GM23338 (cell line): ENCODE data around the gene USP6NL. TPM values are rescaled to one million over a fixed set of nuclear protein-coding genes. Genes with fewer than 3 reads are reported as not detected.

ENCODE experiments used
- ATAC-seq: fragments of 200-7000 bp; cut with Tn5 transposase; 3 replicates; pipeline ENCODE4 v1.9.1; 2020
- DNase-seq: peaks from one replicate; pipeline ENCODE4 v3.0.0-alpha.2; 2015; ENCODE audit warnings: low spot score
- H2AFZ ChIP-seq: fragments of 200-600 bp; sonication (generic); 2 replicates; pipeline ENCODE4 v1.8.0; 2016; ENCODE audit warnings: antibody characterized with exemption, mild to moderate bottlenecking, moderate library complexity
- H3F3A ChIP-seq: fragments of 200-600 bp; sonication (generic); replicated peaks from 2 replicates; pipeline ENCODE4 v1.8.0; 2017; ENCODE audit warnings: antibody characterized with exemption, mixed run types, low read depth
- H3K27ac ChIP-seq: fragments of 200-600 bp; sonication (generic); 2 replicates; pipeline ENCODE4 v1.6.1; 2016; ENCODE audit warnings: low read depth
- H3K27me3 ChIP-seq: fragments of 200-600 bp; sonication (generic); 2 replicates; pipeline ENCODE4 v1.8.0; 2016; ENCODE audit warnings: mild to moderate bottlenecking, mixed run types, moderate library complexity; ENCODE audit not compliant: insufficient read depth
- H3K36me3 ChIP-seq: fragments of 200-600 bp; sonication (generic); 2 replicates; pipeline ENCODE4 v1.8.0; 2016; ENCODE audit warnings: mild to moderate bottlenecking; ENCODE audit not compliant: insufficient read depth
- H3K4me1 ChIP-seq: fragments of 200-600 bp; sonication (generic); 2 replicates; pipeline ENCODE4 v1.8.0; 2016; ENCODE audit warnings: mild to moderate bottlenecking, moderate library complexity; ENCODE audit not compliant: insufficient read depth
- H3K4me2 ChIP-seq: fragments of 200-600 bp; sonication (generic); 2 replicates; pipeline ENCODE4 v1.7.1; 2017; ENCODE audit warnings: mixed run types
- H3K4me3 ChIP-seq: fragments of 200-600 bp; sonication (generic); 2 replicates; pipeline ENCODE4 v1.6.1; 2016; ENCODE audit warnings: mixed run types
- H3K79me2 ChIP-seq: fragments of 200-600 bp; sonication (generic); replicated peaks from 2 replicates; pipeline ENCODE4 v1.8.0; 2017; ENCODE audit warnings: mild to moderate bottlenecking; ENCODE audit not compliant: insufficient read depth
- H3K9me2 ChIP-seq: fragments of 200-600 bp; sonication (generic); 2 replicates; pipeline ENCODE4 v1.8.0; 2017; ENCODE audit not compliant: insufficient read depth
- H4K20me1 ChIP-seq: fragments of 200-600 bp; sonication (generic); replicated peaks from 2 replicates; pipeline ENCODE4 v1.8.0; 2017; ENCODE audit warnings: mild to moderate bottlenecking; ENCODE audit not compliant: insufficient read depth
- H3K27ac Mint-ChIP-seq: 2 replicates; pipeline ENCODE4 v1.8.0; 2020; ENCODE audit warnings: inconsistent platforms, mild to moderate bottlenecking, moderate library complexity, mixed read lengths
- H3K27me3 Mint-ChIP-seq: 3 replicates; pipeline ENCODE4 v1.8.0; 2022; ENCODE audit warnings: low read depth, mild to moderate bottlenecking, moderate library complexity, mixed read lengths, inconsistent platforms; ENCODE audit not compliant: insufficient read depth, poor library complexity
- H3K36me3 Mint-ChIP-seq: 3 replicates; pipeline ENCODE4 v1.8.0; 2021; ENCODE audit warnings: low read depth, mild to moderate bottlenecking, inconsistent platforms, moderate library complexity, mixed read lengths
- H3K4me1 Mint-ChIP-seq: 3 replicates; pipeline ENCODE4 v1.8.0; 2020; ENCODE audit warnings: mild to moderate bottlenecking, inconsistent platforms, mixed read lengths
- H3K4me3 Mint-ChIP-seq: 3 replicates; pipeline ENCODE4 v1.8.0; 2021; ENCODE audit warnings: moderate library complexity, mild to moderate bottlenecking, inconsistent platforms, mixed read lengths
- H3K9me3 Mint-ChIP-seq: 3 replicates; pipeline ENCODE4 v1.8.0; 2020; ENCODE audit warnings: moderate library complexity, mild to moderate bottlenecking, inconsistent platforms, mixed read lengths
- ZNF462 ChIP-seq: fragments of 250-450 bp; sonication (Bioruptor Pico); IDR thresholded peaks from 2 replicates; pipeline ENCODE4 v1.5.0; 2020; ENCODE audit warnings: mild to moderate bottlenecking, moderate library complexity
- polyA plus RNA-seq: library from polyadenylated mRNA; unstranded; fragments of >200 nt; fragmentation: Nextera tagmentation; extraction: Ambion mirVana; gene quantifications from 2 replicates; pipeline ENCODE4 v1.2.1, GENCODE V29; 2016
- total RNA-seq: library from RNA; depleted of rRNA; stranded (reverse); fragments of >200 nt; shearing (Covaris generic); gene quantifications from 2 replicates; pipeline ENCODE4 v1.2.3, GENCODE V29; 2014
- TF ChIP-seq, protein P1 (sequence below): IDR thresholded peaks from one replicate; pipeline ENCODE4 v1.6.1; 2018; ENCODE audit warnings: antibody characterized with exemption; ENCODE audit not compliant: unreplicated experiment

USP6NL gene
- total and polyA plus RNA-seq, 2 experiments from 2014 or later = 8.1 to 29.7 TPM

DNA sequence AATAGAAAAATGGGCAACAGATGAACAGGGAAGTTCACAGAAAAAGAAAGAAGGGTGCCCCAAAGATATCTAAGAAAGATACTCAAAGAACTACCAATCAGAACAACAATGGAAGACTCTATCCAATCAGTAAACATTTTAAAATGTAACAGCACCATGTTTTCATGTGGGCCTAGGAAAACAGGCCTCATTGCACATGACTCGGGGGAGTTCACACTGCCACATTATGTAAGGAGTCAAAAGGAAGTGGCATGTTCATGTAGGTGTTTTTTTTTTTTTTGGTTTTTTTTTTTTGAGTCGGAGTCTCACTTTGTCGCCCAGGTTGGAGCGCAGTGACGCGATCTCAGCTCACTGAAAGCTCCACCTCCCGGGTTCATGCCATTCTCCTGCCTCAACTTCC is 132.2 kb downstream of the USP6NL start (continued):
- no peak for TF ChIP-seq ZNF462 (CRISPR knock-in tag)

DNA sequence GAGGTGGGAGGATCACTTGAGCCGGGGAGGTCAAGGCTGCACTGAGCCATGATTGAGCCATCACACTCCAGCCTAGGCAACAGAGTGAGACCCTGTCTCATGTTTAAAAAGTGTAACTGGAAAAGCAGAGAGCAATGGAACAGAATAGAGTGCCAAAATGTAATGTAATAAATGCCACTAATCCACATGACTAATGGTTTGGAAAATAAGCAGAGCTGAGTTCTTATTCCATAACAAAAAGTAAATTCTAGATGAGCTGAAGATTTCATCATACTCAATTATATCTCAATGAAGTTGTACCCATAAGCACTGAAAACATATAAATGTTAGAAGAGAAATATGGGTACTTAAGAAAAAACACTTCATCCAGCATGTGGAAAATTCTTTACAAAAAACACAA is 132.6 kb downstream of the USP6NL start:
- no peak overlapping the region for H3K4me3 ChIP-seq
- H2AFZ ChIP-seq = no peak overlapping the region
- no peak for ATAC-seq
- no peaks in the 10 kb centered on the region for H3K36me3 ChIP-seq
- no peak overlapping the region for H3K27ac Mint-ChIP-seq
- no peaks in the 10 kb centered on the region for H3K27me3 ChIP-seq
- no peak overlapping the region for H3K27ac ChIP-seq
- H4K20me1 ChIP-seq = no peaks in the 10 kb centered on the region
- H3K4me3 Mint-ChIP-seq = no peak overlapping the region
- peaks cover 8% of the 10 kb centered on the region for H3K27me3 Mint-ChIP-seq
- TF ChIP-seq, protein P1, sequence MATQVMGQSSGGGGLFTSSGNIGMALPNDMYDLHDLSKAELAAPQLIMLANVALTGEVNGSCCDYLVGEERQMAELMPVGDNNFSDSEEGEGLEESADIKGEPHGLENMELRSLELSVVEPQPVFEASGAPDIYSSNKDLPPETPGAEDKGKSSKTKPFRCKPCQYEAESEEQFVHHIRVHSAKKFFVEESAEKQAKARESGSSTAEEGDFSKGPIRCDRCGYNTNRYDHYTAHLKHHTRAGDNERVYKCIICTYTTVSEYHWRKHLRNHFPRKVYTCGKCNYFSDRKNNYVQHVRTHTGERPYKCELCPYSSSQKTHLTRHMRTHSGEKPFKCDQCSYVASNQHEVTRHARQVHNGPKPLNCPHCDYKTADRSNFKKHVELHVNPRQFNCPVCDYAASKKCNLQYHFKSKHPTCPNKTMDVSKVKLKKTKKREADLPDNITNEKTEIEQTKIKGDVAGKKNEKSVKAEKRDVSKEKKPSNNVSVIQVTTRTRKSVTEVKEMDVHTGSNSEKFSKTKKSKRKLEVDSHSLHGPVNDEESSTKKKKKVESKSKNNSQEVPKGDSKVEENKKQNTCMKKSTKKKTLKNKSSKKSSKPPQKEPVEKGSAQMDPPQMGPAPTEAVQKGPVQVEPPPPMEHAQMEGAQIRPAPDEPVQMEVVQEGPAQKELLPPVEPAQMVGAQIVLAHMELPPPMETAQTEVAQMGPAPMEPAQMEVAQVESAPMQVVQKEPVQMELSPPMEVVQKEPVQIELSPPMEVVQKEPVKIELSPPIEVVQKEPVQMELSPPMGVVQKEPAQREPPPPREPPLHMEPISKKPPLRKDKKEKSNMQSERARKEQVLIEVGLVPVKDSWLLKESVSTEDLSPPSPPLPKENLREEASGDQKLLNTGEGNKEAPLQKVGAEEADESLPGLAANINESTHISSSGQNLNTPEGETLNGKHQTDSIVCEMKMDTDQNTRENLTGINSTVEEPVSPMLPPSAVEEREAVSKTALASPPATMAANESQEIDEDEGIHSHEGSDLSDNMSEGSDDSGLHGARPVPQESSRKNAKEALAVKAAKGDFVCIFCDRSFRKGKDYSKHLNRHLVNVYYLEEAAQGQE = no peak
- DNase-seq = no peak
- no peaks in the 10 kb centered on the region for H3F3A ChIP-seq
- no peak overlapping the region for H3K4me2 ChIP-seq
- H3K9me3 Mint-ChIP-seq = no peaks in the 10 kb centered on the region
- no peaks in the 10 kb centered on the region for H3K9me2 ChIP-seq
- peaks cover 24% of the 10 kb centered on the region for H3K4me1 ChIP-seq
- peaks cover 18% of the 10 kb centered on the region for H3K4me1 Mint-ChIP-seq
- no peaks in the 10 kb centered on the region; the same call in 1 of the 2 replicates for H3K79me2 ChIP-seq
- H3K36me3 Mint-ChIP-seq = peaks cover 25% of the 10 kb centered on the region
